Sigmoid colon (tissue), 4 donors: ENCODE data around the gene COTL1.

Source experiments
- CTCF ChIP-seq, 4 experiments: fragments of 450-650 bp in 3 of 4; fragments of 200-600 bp in 1 of 4; IDR thresholded peaks; one replicate each; pipeline ENCODE4 v1.5.1; 2016 to 2019; ENCODE audit warnings: antibody characterized with exemption in 4 of 4, mild to moderate bottlenecking in 3 of 4, moderate library complexity in 2 of 4
- EP300 ChIP-seq, 4 donors: sonication (generic); formaldehyde crosslinking; IDR thresholded peaks; one replicate each; pipeline ENCODE4 v1.6.1; 2017; ENCODE audit warnings: antibody characterized with exemption in 4 of 4

- TF ChIP-seq CTCF (IDR thresholded peaks at IDR 0.05) (no peak), EP300 (IDR thresholded peaks at IDR 0.05) (no peak)
These were observed 15.7 kb upstream of the COTL1 start for GRCh38 chr16:84633622-84634021.
